IPS-18a (cell line): ENCODE data around the gene FBXO15.

Source experiments
- H3K27ac ChIP-seq: one replicate; pipeline ENCODE4 v1.5.1; 2013; ENCODE audit warnings: low read length
- H3K27me3 ChIP-seq: one replicate; pipeline ENCODE4 v1.6.1; 2013; ENCODE audit warnings: mild to moderate bottlenecking, low read length; ENCODE audit not compliant: control insufficient read depth, insufficient read depth
- H3K36me3 ChIP-seq: one replicate; pipeline ENCODE4 v1.6.1; 2013; ENCODE audit warnings: low read depth, low read length; ENCODE audit not compliant: control insufficient read depth
- H3K4me1 ChIP-seq: one replicate; pipeline ENCODE4 v1.6.1; 2013; ENCODE audit warnings: low read depth, low read length; ENCODE audit not compliant: control insufficient read depth
- H3K4me3 ChIP-seq: one replicate; pipeline ENCODE4 v1.5.1; 2013; ENCODE audit warnings: low read length
- H3K9ac ChIP-seq: one replicate; pipeline ENCODE4 v1.6.1; 2013; ENCODE audit warnings: mild to moderate bottlenecking, low read length, moderate library complexity
- H3K9me3 ChIP-seq: one replicate; pipeline ENCODE4 v1.6.1; 2013; ENCODE audit warnings: low read depth, low read length; ENCODE audit not compliant: control insufficient read depth

FBXO15 gene

DNA sequence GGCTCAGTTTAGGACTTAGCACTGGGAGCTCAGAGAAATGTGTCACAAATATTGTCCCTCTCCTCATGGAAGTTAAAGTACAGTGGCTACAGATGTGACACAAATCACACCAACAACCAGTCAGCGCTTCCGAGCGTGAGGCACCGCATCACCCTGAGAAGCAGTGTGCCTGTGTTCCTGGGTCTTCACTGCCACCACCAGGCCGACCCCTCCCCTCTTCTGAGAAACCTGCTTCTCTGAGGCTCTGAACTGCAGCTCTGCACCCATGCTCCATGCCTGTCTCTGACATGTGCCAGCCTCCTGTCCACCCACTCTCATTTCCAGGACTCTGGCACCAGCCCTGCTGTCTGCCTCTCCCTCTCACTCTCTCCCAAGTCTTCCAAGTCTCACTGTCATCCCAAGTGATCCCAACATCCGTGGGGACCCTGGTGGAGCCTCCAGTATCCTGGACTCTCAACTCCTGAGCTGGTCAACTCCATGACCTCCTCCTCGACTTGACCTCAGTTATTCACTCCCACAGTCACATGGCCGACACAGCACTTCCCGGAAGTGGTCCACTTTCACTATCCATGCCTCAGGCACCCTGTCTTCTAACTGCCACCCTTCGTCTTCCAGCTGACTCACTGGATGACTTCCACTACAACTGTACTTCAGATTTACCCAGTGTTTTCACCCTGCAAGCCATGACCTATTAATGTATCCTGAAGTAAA, 73.5 kb downstream of the FBXO15 start:
- no peak overlapping the region for H3K27ac ChIP-seq
- H3K4me1 ChIP-seq = no peaks in the 10 kb centered on the region
- no peak overlapping the region for H3K4me3 ChIP-seq
- H3K36me3 ChIP-seq = no peaks in the 10 kb centered on the region
- no peak overlapping the region for H3K9ac ChIP-seq
- H3K9me3 ChIP-seq = no peaks in the 10 kb centered on the region
- H3K27me3 ChIP-seq = no peaks in the 10 kb centered on the region

DNA sequence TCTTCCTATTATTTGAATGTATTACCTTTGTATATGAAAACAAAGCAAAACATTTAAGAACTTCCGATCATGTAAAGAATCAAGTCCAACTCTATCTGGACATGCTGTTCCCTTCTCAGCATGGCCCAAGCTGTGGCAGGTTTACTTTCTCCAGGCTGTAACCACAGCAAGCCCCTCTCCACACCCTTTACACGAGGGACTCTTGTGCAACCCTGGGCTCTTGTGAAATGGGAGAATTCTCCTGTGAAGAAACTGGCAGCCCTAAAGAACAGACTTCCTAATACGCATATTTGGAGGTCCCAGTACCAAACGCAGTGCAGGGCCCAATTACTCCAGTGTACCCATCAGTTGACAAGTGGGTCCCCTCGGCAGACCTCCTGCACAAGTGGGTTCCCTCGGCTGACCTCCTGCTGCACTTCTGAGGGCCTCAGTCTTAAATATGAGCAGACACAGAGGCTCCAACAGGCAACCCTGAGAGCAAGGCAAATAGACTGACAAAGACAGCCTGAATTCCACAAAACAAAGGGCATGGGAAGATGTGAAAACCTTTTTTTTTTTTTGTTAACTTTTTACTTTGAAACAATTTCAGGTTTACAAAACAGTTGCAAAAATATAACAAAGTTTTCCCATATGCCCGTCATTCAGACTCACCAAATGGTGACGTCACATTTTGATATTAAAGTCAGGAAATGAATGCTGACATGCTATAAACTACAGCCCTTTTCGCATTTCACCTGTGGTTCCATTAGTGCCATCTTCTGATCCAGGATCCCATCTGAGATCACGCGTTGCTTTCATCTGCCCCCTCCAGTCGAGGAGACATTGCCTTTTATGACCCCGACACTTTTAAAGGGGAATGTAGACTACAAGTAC, 78.2 kb downstream of the FBXO15 start:
- H3K27ac ChIP-seq = no peak overlapping the region
- H3K4me3 ChIP-seq = no peak overlapping the region
- no peaks in the 10 kb centered on the region for H3K36me3 ChIP-seq
- H3K27me3 ChIP-seq = no peaks in the 10 kb centered on the region
- no peaks in the 10 kb centered on the region for H3K9me3 ChIP-seq
- no peak overlapping the region for H3K9ac ChIP-seq
- no peaks in the 10 kb centered on the region for H3K4me1 ChIP-seq

DNA sequence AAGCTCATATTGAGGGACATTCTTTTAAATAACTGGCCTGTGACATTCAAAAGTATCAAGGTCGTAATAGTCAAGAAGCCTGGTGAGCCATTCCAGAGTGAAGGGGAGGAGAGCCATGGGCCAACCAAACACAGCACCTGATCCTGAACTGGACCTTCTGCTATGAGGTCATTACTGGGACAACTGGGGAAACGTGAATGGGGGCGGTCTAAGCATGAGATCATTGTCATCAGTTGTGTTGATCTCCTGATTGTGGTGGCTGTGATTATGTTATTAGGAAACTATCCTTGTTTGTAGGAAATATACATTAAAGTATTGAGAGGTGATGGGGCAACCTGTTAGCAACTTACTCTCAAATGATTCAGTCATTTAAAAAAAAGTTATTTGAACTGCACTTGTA, 79.3 kb downstream of the FBXO15 start:
- Histone ChIP-seq H3K27me3 (no peaks in the 10 kb centered on the region), H3K9ac (no peak overlapping the region), H3K9me3 (no peaks in the 10 kb centered on the region), H3K36me3 (no peaks in the 10 kb centered on the region), H3K27ac (no peak overlapping the region), H3K4me1 (no peaks in the 10 kb centered on the region), H3K4me3 (no peak overlapping the region)

DNA sequence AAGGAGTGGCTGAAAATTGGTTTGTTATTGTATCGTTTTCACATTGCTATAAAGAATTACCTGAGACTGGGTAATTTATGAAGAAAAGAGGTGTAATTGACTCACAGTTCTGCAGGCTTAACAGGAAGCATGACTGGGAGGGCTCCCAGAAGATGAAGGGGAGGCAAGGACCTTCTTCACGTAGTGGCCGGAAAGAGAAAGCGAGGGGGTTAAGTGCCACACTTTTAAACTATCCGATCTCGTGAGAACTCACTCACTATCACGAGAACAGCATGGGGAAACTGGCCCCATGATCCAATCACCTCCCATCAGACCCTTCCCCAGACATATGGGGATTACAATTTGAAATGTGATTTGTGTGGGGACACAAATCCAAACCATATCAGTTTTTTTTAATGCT, 81.6 kb downstream of the FBXO15 start:
- H3K9ac ChIP-seq = no peak overlapping the region
- no peak overlapping the region for H3K4me3 ChIP-seq
- H3K27ac ChIP-seq = no peak overlapping the region
- H3K27me3 ChIP-seq = no peaks in the 10 kb centered on the region
- H3K9me3 ChIP-seq = no peaks in the 10 kb centered on the region
- no peaks in the 10 kb centered on the region for H3K4me1 ChIP-seq
- no peaks in the 10 kb centered on the region for H3K36me3 ChIP-seq

DNA sequence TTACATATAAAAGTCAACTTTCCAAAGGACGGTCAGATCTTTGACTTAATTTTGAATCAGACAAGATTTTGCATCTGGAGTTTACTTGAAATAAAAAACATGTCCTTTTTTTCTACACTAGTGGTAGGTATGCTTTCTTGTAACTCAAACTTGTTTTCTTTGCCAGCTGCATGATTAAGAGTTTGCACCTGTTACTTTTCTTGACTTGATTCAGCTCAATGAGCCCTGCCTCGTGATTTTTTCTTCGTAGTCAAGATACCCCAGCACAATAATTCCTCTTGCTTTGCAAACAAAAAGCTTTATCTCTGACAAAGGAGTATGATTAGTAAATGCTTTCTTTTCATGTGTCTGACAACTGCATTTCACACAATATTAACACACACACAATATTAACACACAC, 82.3 kb downstream of the FBXO15 start:
- no peaks in the 10 kb centered on the region for H3K27me3 ChIP-seq
- H3K36me3 ChIP-seq = no peaks in the 10 kb centered on the region
- no peak overlapping the region for H3K27ac ChIP-seq
- H3K9me3 ChIP-seq = no peaks in the 10 kb centered on the region
- no peak overlapping the region for H3K9ac ChIP-seq
- peaks cover 2% of the 10 kb centered on the region for H3K4me1 ChIP-seq
- no peak overlapping the region for H3K4me3 ChIP-seq

DNA sequence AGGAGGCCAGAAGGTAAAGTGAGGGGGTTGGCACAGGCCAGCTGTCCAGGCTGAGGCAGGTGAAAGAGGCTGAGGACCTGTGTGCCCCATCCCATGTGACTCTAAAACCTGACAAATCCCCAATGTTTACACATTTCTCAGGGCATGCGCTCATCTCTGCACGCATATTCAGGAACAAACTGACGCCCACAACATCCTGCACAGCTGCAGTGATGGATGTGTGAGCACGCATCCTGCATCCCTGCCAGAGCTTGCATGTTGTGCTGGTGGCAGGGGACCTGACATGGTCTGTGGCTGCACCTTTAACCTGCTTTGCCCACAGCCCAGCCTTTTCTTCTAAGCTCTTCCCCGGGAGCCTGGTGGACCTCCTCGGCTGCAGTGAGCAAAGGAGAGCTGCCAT, 83.1 kb downstream of the FBXO15 start:
- Histone ChIP-seq H3K27me3 (no peaks in the 10 kb centered on the region), H3K9me3 (no peaks in the 10 kb centered on the region), H3K9ac (no peak overlapping the region), H3K36me3 (no peaks in the 10 kb centered on the region), H3K4me3 (no peak overlapping the region), H3K4me1 (peaks cover 2% of the 10 kb centered on the region), H3K27ac (no peak overlapping the region)

DNA sequence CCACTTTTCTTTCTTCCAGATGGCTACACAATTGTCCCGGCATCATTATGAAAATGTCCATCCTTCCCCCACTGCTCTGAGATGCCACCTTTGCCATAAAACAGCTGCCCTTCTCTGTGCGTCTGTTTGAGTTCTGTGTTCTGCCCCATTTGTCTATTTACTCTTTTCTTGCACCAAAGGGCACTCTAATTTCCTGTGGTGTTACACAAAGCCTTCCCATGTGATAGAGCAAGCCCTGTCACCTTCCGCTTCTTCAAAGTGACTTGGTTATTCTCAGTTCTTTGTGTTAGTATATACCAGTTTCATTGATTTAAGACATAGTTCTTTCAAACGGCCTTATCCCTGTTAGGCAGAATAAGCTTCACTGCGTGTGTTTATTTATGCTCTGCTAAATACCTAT, 84.1 kb downstream of the FBXO15 start:
- H3K4me3 ChIP-seq = no peak overlapping the region
- H3K27me3 ChIP-seq = no peaks in the 10 kb centered on the region
- no peak overlapping the region for H3K9ac ChIP-seq
- no peaks in the 10 kb centered on the region for H3K36me3 ChIP-seq
- H3K27ac ChIP-seq = no peak overlapping the region
- H3K9me3 ChIP-seq = no peaks in the 10 kb centered on the region
- H3K4me1 ChIP-seq = peaks cover 2% of the 10 kb centered on the region

DNA sequence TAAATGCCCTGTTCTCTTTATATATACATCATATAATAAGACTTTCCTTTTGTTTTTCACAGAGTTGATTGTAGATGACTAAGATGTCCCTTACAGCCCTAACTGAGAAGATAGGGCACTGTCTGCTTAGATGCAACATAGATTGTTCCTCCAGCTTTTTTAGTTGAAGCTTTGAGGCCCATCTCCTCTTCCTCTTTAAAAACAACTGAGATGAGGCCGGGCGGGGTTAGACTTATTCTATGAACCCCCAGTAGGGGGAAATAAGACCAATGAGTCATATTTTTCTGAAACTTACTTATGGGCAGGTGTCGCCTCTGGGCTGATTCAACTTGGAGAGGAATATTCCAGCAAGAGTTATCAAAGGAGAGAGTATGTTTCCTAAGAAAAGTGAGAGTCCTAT, 84.6 kb downstream of the FBXO15 start:
- no peak overlapping the region for H3K9ac ChIP-seq
- H3K27me3 ChIP-seq = no peaks in the 10 kb centered on the region
- H3K4me3 ChIP-seq = no peak overlapping the region
- H3K4me1 ChIP-seq = peaks cover 2% of the 10 kb centered on the region
- no peaks in the 10 kb centered on the region for H3K36me3 ChIP-seq
- no peaks in the 10 kb centered on the region for H3K9me3 ChIP-seq
- no peak overlapping the region for H3K27ac ChIP-seq

DNA sequence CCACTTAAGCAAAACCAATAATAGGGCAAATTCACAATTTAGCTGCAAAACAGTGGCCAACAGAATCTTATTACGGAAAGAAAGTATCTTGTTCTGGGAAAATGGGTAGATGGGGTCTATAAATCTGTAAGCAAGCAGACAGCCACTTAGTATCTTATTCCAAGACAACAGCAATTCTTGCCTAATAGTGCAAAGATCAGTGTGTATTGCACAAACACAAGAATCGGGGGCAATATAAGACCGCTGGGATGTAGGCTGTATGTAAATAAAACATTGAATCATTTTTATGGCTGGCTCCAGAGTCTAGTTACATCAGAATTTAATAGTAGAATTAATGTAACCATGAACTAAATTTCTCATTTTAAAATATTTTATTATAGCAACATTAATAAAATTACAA, 85.6 kb downstream of the FBXO15 start:
- no peak overlapping the region for H3K4me3 ChIP-seq
- no peaks in the 10 kb centered on the region for H3K9me3 ChIP-seq
- H3K9ac ChIP-seq = no peak overlapping the region
- H3K4me1 ChIP-seq = peaks cover 2% of the 10 kb centered on the region
- H3K36me3 ChIP-seq = no peaks in the 10 kb centered on the region
- H3K27me3 ChIP-seq = no peaks in the 10 kb centered on the region
- no peak overlapping the region for H3K27ac ChIP-seq

DNA sequence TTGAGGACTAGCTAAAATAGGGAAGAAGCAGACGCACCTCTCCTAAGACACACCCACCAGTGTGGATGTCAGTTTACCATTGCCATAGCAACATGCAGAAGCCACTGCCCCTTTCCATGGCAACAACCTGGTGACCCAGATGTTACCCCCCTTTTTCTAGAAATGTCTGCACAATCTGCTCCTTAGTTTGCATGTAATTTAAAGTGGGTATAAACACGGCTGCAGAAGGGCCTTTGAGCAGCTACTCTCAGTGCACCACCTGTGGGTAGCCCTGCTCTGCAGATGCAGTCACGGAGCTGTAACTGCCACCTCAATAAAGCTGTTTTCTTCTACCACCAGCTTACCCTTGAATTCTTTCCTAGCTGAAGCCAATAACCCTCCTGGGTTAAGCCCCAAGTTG, 87.1 kb downstream of the FBXO15 start:
- H3K36me3 ChIP-seq = no peaks in the 10 kb centered on the region
- peaks cover 2% of the 10 kb centered on the region for H3K4me1 ChIP-seq
- H3K27ac ChIP-seq = no peak overlapping the region
- no peaks in the 10 kb centered on the region for H3K9me3 ChIP-seq
- H3K4me3 ChIP-seq = no peak overlapping the region
- no peak overlapping the region for H3K9ac ChIP-seq
- H3K27me3 ChIP-seq = no peaks in the 10 kb centered on the region

DNA sequence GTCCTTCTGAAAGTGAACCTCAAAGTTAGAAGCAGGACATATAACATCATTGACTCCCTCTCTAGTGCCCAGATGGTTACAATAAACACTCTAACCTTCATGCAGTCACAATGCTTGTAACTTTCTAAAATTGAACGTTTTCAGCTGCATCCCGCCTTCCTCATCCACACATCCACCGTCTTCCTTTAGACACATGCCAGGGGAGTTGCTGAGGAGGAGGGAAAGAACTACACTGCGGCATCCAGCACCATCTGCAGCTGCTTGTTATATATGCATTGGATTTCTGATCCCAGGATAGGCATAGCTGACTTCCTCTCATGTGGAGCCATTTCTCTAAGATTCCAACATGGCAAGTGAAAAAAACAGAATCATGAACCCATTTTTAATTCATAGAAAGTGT, 96.8 kb downstream of the FBXO15 start:
- no peak overlapping the region for H3K9ac ChIP-seq
- no peaks in the 10 kb centered on the region for H3K9me3 ChIP-seq
- H3K27me3 ChIP-seq = no peaks in the 10 kb centered on the region
- H3K36me3 ChIP-seq = no peaks in the 10 kb centered on the region
- H3K4me1 ChIP-seq = no peaks in the 10 kb centered on the region
- no peak overlapping the region for H3K27ac ChIP-seq
- H3K4me3 ChIP-seq = no peak overlapping the region
